Activated gamma-delta T cell treated with Interleukin-2 at 50 U/mL for 16 hours (primary cell): Measurements from ENCODE around the gene CREBBP.
A peak's percentile ranks its signal among the peaks of the same experiment; 100 is the strongest.
"Not testable (repeated sequence)": the region's sequence is repeated elsewhere in the genome, so short reads cannot be mapped to it uniquely, and the experiment has no call there.

ENCODE experiments used
- DNase-seq: peaks from one replicate; pipeline ENCODE4 v3.0.0-alpha.2; 2020

Gene CREBBP

DNA sequence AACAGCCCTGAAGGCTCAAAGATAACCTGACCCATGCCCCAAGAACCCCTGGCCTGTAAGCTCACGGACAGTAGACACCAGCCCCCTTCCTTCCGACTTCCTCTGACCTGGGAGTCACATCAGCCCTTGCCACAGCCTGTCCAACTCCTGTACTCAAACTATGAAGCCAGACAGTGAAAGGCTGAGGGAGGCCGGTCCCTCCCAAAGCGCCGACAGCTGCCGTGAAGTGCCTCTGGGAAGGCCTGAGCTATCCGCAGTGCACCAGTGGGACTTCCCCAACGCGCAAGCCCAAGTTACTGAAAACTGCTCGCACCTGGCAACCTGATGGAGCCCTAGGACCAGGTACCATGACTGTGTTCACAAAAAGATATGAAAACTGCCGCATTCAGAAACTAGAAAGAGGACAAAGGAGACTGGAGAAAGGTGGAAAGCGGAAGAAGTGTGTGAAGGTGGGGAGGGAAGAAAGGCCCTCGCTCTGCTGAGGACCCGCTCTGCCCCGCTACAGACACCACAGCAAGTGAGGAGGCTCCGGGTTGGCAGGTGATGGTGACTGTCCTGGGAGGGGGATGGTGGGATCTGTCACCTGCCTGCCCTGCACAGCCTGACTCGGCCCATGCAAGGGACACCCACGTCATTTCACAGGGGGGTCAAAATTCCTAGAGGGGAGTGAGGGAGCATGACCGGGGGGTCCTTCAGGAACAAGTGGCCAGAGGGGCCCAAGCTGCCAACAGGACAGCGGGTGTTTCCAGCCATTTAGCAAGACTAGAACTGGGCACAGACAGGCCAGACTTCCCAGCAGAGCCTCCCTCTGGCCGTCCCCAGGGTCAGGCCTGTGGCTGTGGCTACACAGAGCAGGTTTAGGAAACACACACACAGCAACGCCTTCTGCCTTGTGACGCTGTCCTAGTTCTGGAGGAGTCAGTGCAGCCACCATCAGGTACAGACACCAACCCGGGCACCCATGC lies 150.1 kb downstream of the CREBBP start:
- DNase-seq, result no peak

- DNase-seq, result no peak
Measured at GRCh38 chr16:3729161-3730112, 151.1 kb downstream of the CREBBP start.

- no peak for DNase-seq
Measured at GRCh38 chr16:3728424-3729160, 151.9 kb downstream of the CREBBP start.

DNA sequence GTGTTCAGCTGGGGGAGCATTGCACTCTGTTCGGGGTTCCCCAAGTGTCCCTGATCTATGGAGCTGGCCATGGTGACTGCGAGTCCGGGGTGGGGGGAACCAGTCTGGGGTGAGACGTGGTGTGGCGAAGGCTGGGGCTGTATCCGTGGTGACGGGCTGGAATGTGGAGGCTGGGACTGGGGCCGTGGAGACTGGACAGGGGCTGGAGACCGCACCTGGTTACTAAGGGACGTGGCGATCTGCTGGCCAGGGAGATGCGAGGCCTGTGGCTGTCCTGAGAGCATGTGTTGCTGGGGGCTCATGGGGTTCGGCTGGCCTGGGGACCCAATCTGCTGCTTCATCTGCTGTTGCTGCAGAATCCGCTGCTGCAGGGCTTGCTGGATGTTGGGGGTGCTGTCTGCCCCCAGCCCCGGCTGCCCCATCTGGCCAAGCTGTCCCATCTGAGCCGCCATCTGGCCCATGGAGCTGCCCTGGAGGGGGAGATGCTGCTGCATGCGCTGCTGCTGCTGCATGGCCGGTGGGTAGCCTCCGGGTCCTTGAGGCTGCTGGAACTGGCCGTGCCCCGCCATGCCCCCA lies 152.6 kb downstream of the CREBBP start:
- DNase-seq, result no peak

GRCh38 chr16:3726021-3726687 lies 154.4 kb downstream of the CREBBP start:
- DNase-seq, result no peak

- no peak for DNase-seq
Measured at GRCh38 chr16:3725276-3725675, 155.2 kb downstream of the CREBBP start.

DNA sequence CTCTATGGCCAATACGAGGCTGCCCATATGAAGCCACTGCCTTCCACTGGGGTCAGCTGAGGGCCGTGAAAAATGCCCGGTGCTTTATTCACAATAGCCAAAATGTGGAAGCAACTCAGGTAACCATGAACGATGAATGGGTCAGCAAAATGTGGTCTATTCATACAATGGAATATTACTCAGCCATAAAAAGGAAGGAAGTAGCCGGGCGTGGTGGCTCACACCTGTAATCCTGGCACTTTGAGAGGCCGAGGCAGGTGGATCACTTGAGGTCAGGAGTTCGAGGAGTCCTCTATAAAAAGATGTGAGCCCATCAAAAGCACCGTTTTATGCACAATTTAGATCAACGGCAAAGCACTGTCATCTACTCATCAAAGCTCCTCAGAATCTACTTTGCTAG lies 158.0 kb downstream of the CREBBP start:
- no peak for DNase-seq

- no peak for DNase-seq
Measured at GRCh38 chr16:3720418-3720817, 160.1 kb downstream of the CREBBP start.

GRCh38 chr16:3718628-3719027 lies 161.9 kb downstream of the CREBBP start:
- no peak for DNase-seq

DNA sequence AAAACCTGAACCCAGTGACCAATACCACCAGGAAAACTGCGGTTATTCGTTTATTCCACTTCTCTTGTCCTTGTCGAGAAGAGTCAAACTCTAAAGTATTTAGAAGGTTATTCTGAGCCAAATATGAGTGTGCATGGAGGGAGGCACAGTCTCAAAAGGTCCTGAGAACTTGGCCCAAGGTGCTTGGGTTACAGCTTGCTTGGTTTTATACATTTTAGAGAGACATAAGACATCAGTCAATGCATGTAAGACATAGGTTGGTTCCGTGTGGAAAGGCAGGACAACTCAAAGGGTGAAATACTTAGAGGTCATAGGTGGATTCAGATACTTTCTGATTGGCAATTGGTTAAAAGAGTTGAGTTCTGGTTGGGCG lies 162.5 kb downstream of the CREBBP start:
- no peak for DNase-seq

DNA sequence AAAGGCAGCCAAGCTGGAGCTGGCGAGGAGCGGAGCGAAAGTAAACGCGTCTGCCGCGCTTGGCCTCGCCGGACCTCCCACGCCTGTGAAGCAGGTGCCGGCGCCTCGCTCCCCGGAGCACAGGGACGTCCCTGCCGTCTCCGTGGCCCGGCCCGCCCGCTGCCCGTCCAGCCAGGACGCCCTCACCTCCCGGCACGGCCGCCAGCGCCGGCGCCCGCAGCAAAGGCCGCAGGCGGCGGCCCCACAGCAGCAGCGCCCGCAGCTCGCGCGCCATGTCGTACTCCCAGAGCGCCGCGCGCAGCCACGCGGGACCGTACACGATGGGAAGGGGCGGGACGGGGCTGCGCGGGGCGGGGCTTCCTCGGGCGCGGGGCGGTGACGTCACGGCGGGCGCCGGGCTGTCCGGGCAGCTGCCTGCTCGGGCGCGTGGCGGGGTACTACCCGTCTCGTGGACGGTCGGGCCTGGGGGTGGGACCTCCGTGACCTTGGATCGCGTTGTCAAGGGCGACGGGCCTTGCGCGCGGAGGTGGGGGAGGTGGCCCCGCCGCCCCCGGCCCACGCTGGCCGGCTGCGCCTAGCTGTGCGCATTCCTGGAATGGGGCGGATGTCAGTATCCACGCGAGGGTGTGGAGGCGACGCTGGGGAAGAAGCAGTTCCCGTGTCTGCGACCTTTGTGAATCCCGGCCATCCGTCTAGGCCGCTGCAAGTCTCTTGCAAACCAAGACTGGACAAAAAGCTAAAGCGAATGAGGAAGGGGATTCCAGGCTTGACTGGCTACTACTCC lies 163.1 kb downstream of the CREBBP start, which contains the start of gene TRAP1:
Gene TRAP1, minus strand, starts transcription at position 290 of the 784 bp plus-strand sequence. Its CDS starts 16 bp downstream, at position 274.
- peak; percentile 89 for DNase-seq

- DNase-seq, result no peak
Measured at GRCh38 chr16:3716831-3717234, 163.7 kb downstream of the CREBBP start.

DNA sequence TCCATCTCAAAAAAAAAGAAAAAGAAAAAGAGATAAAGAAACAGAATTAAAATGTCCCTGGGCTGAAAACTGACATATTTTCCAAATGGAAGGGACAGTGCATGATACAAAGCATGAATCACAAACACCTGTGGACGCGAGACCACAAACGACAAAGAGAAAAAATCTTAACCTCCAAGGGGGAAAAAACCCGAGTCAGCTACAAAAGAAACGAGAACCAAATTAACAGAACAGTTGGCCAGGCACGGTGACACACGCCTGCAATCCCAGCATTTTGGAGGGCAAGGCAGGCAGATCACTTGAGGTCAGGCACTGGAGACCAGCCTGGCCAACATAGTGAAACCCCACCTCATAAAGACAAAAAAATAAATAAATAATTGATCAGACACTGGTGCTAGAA lies 165.1 kb downstream of the CREBBP start:
- no peak for DNase-seq

DNA sequence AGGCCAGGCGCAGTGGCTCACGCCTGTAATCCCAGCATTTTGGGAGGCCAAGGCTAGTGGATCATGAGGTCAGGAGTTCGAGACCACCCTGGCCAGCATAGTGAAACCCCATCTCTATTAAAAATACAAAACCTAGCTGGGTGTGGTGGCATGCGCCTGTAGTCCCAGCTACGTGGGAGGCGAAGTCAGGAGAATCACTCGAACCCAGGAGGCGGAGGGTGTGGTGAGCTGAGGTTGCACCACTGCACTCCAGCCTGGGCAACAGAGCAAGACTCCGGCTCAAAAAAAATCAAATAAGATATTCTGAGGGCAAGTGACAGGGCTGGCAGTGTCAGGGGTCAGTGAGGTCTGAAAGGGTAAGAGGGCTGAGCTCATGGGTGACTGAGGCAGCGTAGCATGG lies 166.1 kb downstream of the CREBBP start:
- not testable (repeated sequence) for DNase-seq

DNA sequence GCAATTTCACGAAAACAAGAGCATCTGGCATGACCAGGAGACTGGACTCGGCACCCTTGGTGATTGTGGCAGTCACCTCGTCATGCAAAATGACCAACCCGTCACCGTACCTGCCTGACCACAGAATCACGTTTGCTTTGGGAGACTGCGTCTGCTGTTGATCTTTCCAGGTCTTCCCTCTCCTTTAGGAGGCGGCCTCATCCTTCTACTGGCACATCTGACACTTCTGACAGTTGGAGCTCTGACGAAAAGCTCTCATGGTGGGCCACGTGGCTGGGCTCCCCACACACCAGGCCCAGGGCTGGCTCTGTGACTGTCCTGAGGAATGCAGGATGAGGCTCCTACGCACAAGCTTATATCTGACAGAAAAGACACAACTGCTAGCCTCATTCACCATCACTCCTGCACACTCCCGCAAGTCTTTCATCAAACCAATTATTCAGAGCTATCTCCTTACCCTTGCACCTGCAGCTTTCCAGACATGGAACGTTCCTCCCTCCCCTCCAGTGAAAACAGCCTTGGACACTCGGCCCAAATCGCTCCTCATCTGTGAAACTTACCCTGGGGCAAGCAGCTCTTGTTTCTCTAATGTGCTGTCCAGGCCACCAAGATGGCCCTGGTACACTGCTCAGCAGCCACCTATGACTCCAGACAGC lies 166.8 kb downstream of the CREBBP start:
- no peak for DNase-seq

DNA sequence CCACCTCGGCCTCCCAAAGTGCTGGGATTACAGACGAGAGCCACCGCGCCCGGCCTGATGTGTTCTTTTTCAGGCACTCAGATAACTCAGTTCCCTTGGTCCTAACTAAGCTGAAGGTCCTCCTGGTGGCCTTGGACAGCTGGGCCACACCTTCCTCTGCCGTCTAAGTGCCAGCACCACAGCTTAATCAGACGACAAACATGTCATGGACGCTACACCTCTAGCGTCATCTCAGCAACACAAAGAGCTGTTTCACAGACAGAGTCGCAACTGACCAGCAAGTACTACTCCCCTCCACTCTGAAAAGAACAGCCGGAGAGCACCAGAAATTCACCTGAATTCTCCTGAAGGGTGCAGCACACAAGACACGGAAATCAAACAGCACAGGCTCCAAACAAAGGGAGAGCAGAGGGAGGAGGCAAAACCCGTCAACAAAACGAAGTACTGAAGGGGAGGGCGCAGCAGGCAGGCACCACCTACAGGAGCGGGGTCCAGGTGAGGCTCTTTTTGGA lies 167.6 kb downstream of the CREBBP start:
- no peak for DNase-seq

DNA sequence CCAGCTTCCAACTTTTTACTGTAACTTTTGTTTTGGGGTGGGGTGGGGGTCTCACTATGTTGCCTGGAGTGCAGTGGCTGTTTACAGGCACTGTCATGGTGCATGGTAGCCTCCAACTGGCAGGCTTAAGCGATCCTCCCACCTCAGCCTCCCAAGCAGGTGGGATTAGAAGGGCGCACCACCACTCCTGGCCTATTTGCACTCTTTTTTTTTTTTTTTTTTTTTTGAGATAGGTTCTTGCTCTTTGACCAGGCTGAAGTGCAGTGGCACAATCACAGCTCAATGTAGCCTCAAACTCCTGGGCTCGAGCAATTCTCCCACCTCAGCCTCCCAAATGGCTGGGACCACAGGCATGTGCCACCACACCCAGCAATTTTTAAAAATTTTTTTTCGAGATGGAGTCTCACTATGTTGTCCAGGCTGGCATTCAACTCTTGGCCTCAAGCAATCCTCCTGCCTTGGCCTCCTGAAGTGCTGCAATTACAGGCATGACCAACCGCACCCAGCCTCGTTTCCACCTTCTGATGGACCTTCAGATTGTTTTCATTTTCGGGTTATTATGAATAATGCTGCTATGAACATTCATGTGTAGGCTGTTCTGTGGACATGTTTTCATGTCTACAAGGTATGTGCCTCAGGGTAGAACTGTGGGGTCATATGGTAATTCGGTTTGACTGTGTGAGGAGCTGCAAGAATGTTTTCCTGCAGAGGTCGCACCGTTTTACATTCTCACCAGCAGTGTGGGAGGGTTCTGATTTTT lies 174.1 kb downstream of the CREBBP start:
- DNase-seq, result no peak

GRCh38 chr16:3702082-3702481 lies 178.4 kb downstream of the CREBBP start:
- DNase-seq, result no peak

GRCh38 chr16:3701531-3701930 lies 179.0 kb downstream of the CREBBP start:
- no peak for DNase-seq
